Uterus (tissue), 2 donors: ENCODE data around the gene STRAP.

ENCODE experiments used
- CTCF ChIP-seq, 4 experiments: fragments of 200-600 bp in 2 of 4; fragments of 450-650 bp in 2 of 4; sonication (generic) in 2 of 4; IDR thresholded peaks; one replicate each; pipeline ENCODE4 v1.5.1; 2016 to 2019; ENCODE audit warnings: antibody characterized with exemption in 4 of 4, mild to moderate bottlenecking in 2 of 4, moderate library complexity in 1 of 4
- POLR2A ChIP-seq, 2 donors: fragments of 450-650 bp; IDR thresholded peaks; one replicate each; pipeline ENCODE4 v1.6.1; 2016; ENCODE audit warnings: antibody characterized with exemption in 2 of 2, mild to moderate bottlenecking in 1 of 2, moderate library complexity in 1 of 2

- TF ChIP-seq CTCF (IDR thresholded peaks at IDR 0.05), result no peak
- no peak for TF ChIP-seq POLR2A (IDR thresholded peaks at IDR 0.05)
These were observed 10.6 kb downstream of the STRAP start for GRCh38 chr12:15892645-15893259.
